ENCODE results near the gene SYTL5. TPM values are rescaled to one million over a fixed set of nuclear protein-coding genes. Genes with fewer than 3 reads are reported as not detected.

The SYTL5 gene
- polyA plus RNA-seq, 1 donor (not counting 4 experiments of a cell fraction or from before 2014, with no cell fraction given): 0.09 TPM

DNA sequence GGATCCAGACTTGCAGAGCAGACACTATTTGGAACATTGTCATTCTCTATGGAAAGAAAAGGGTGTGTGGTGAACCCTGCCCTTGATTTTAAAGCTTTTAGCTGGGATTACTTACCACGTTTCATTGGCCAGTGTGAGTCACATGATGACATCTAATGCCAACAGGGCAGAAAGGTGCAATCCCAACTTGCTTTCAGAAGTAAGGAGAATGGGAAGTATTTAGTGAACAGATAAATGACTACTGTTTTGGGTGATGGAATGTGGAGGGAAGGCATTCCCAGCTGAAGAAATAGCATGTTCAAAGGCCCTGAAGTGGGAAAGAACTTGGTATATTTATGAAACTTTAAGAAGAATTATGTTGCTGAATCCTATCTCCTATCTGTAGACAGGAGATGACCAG, 44.5 kb downstream of the SYTL5 start:
- no peaks in the 10 kb centered on the region for H3K36me3 ChIP-seq (ENCODE audit: control insufficient read depth in 2 of 2, extremely low read depth in 1 of 2, insufficient read depth in 2 of 2, low read length in 2 of 2)
- H3K79me2 ChIP-seq (ENCODE audit: control insufficient read depth, insufficient read depth, low read length): no peaks in the 10 kb centered on the region
- no peaks in the 10 kb centered on the region for H3K9me1 ChIP-seq (ENCODE audit: control insufficient read depth, extremely low read depth, insufficient read depth, low read length)
- H3K4me3 ChIP-seq (ENCODE audit: control insufficient read depth in 2 of 3, extremely low read depth in 1 of 3, insufficient read depth in 2 of 3, low read depth in 1 of 3, low read length in 3 of 3): no peak overlapping the region
- no peaks in the 10 kb centered on the region for H3K27me3 ChIP-seq (ENCODE audit: control insufficient read depth, extremely low read depth, insufficient read depth, low read length)
- no peak overlapping the region for H3K9ac ChIP-seq (ENCODE audit: control insufficient read depth, extremely low read depth, insufficient read depth, low read length)
- H4K20me1 ChIP-seq (ENCODE audit: control insufficient read depth, extremely low read depth, insufficient read depth, low read length): no peaks in the 10 kb centered on the region
- DNase-seq (ENCODE audit: low read depth, low spot score): no peak
- peaks cover 4% of the 10 kb centered on the region for H3K4me1 ChIP-seq (ENCODE audit: control insufficient read depth, extremely low read depth, insufficient read depth, low read length)
- TF ChIP-seq EZH2 (IDR thresholded peaks at IDR 0.05; ENCODE audit: low read length): no peak
- TF ChIP-seq, protein P1, sequence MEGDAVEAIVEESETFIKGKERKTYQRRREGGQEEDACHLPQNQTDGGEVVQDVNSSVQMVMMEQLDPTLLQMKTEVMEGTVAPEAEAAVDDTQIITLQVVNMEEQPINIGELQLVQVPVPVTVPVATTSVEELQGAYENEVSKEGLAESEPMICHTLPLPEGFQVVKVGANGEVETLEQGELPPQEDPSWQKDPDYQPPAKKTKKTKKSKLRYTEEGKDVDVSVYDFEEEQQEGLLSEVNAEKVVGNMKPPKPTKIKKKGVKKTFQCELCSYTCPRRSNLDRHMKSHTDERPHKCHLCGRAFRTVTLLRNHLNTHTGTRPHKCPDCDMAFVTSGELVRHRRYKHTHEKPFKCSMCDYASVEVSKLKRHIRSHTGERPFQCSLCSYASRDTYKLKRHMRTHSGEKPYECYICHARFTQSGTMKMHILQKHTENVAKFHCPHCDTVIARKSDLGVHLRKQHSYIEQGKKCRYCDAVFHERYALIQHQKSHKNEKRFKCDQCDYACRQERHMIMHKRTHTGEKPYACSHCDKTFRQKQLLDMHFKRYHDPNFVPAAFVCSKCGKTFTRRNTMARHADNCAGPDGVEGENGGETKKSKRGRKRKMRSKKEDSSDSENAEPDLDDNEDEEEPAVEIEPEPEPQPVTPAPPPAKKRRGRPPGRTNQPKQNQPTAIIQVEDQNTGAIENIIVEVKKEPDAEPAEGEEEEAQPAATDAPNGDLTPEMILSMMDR (optimal IDR thresholded peaks at IDR 0.05 in 1 of 3, IDR thresholded peaks at IDR 0.05 in 1 of 3, conservative IDR thresholded peaks at IDR 0.05 in 1 of 3; ENCODE audit: extremely low read depth in 1 of 3, insufficient read depth in 2 of 3, low read length in 3 of 3): no peak
- H3K9me3 ChIP-seq (ENCODE audit: control insufficient read depth, low read depth, low read length): no peaks in the 10 kb centered on the region
- no peak overlapping the region for H3K4me2 ChIP-seq (ENCODE audit: control insufficient read depth, extremely low read depth, insufficient read depth, low read depth, low read length)
- FAIRE-seq: no peak
- no peak overlapping the region for H3K27ac ChIP-seq (ENCODE audit: control insufficient read depth, insufficient read depth, low read length)
- dilution Hi-C loops (cut with MboI; ENCODE audit: extremely low pct_ligation_motif_present, low sequenced_read_pairs): no loop called here
- H2AFZ ChIP-seq (ENCODE audit: control insufficient read depth, low read length): no peak overlapping the region

DNA sequence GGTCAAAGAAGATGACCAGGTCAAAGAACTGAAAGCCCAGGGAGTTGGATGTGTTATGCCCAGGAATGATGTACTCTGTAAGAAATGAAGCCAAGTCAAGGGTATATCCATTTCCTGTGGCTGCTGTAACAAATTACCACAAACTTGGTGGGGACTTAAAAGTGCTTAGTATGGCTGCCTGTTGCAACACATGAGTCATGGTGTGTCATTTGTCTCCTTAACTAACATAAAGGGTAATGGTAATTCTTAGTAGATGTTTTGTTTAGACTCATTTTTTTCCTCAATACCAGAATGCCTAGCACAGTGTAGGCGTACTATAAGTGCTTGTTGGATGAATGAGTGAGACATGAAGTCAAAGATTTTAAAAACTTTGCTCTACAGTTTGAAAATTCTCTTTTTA, 45.7 kb downstream of the SYTL5 start:
- dilution Hi-C loops (cut with MboI; ENCODE audit: extremely low pct_ligation_motif_present, low sequenced_read_pairs): no loop called here
- no peak overlapping the region for H3K4me2 ChIP-seq (ENCODE audit: control insufficient read depth, extremely low read depth, insufficient read depth, low read depth, low read length)
- H3K27ac ChIP-seq (ENCODE audit: control insufficient read depth, insufficient read depth, low read length): no peak overlapping the region
- peak; percentile 45 for DNase-seq (ENCODE audit: low read depth, low spot score)
- H3K27me3 ChIP-seq (ENCODE audit: control insufficient read depth, extremely low read depth, insufficient read depth, low read length): no peaks in the 10 kb centered on the region
- no peaks in the 10 kb centered on the region for H3K36me3 ChIP-seq (ENCODE audit: control insufficient read depth in 2 of 2, extremely low read depth in 1 of 2, insufficient read depth in 2 of 2, low read length in 2 of 2)
- peaks cover 4% of the 10 kb centered on the region for H3K4me1 ChIP-seq (ENCODE audit: control insufficient read depth, extremely low read depth, insufficient read depth, low read length)
- H4K20me1 ChIP-seq (ENCODE audit: control insufficient read depth, extremely low read depth, insufficient read depth, low read length): no peaks in the 10 kb centered on the region
- H3K4me3 ChIP-seq (ENCODE audit: control insufficient read depth in 2 of 3, extremely low read depth in 1 of 3, insufficient read depth in 2 of 3, low read depth in 1 of 3, low read length in 3 of 3): no peak overlapping the region
- TF ChIP-seq, protein P1 (optimal IDR thresholded peaks at IDR 0.05 in 1 of 3, IDR thresholded peaks at IDR 0.05 in 1 of 3, conservative IDR thresholded peaks at IDR 0.05 in 1 of 3; ENCODE audit: extremely low read depth in 1 of 3, insufficient read depth in 2 of 3, low read length in 3 of 3): no peak
- TF ChIP-seq EZH2 (IDR thresholded peaks at IDR 0.05; ENCODE audit: low read length): no peak
- FAIRE-seq: peak; percentile 73
- H3K9ac ChIP-seq (ENCODE audit: control insufficient read depth, extremely low read depth, insufficient read depth, low read length): no peak overlapping the region
- H3K9me3 ChIP-seq (ENCODE audit: control insufficient read depth, low read depth, low read length): no peaks in the 10 kb centered on the region
- H2AFZ ChIP-seq (ENCODE audit: control insufficient read depth, low read length): no peak overlapping the region
- H3K79me2 ChIP-seq (ENCODE audit: control insufficient read depth, insufficient read depth, low read length): no peaks in the 10 kb centered on the region
- H3K9me1 ChIP-seq (ENCODE audit: control insufficient read depth, extremely low read depth, insufficient read depth, low read length): no peaks in the 10 kb centered on the region
